Testis (tissue), 2 donors: Measurements from ENCODE around the gene CROCC2.

Source experiments
- CTCF ChIP-seq, 3 experiments: fragments of 450-650 bp in 2 of 3; fragments of 200-600 bp in 1 of 3; sonication (generic) in 1 of 3; IDR thresholded peaks; one replicate each; pipeline ENCODE4 v1.5.1; 2016 to 2019; ENCODE audit warnings: antibody characterized with exemption in 3 of 3, mild to moderate bottlenecking in 2 of 3, moderate library complexity in 1 of 3
- POLR2A ChIP-seq: fragments of 450-650 bp; IDR thresholded peaks from one replicate; pipeline ENCODE4 v1.6.1; 2017; ENCODE audit warnings: antibody characterized with exemption, mild to moderate bottlenecking, moderate library complexity

GRCh38 chr2:240955306-240956170 lies 49.4 kb downstream of the CROCC2 start:
- no peak for TF ChIP-seq CTCF (IDR thresholded peaks at IDR 0.05)
- no peak for TF ChIP-seq POLR2A
